Lower leg skin (tissue), 3 donors: ENCODE measurements around the gene DHRS4L2.
"Not testable (repeated sequence)": the region's sequence is repeated elsewhere in the genome, so short reads cannot be mapped to it uniquely, and the experiment has no call there.

Source experiments
- POLR2A ChIP-seq, 2 donors: fragments of 450-650 bp; IDR thresholded peaks; one replicate each; pipeline ENCODE4 v1.6.1; 2016 to 2017; ENCODE audit warnings: antibody characterized with exemption in 2 of 2, mild to moderate bottlenecking in 1 of 2, moderate library complexity in 1 of 2
- TF ChIP-seq, protein P1 (sequence below), 3 donors: fragments of 450-650 bp; IDR thresholded peaks; one replicate each; pipeline ENCODE4 v1.5.1; 2016; ENCODE audit warnings: antibody characterized with exemption in 3 of 3, mild to moderate bottlenecking in 3 of 3, moderate library complexity in 2 of 3

DNA sequence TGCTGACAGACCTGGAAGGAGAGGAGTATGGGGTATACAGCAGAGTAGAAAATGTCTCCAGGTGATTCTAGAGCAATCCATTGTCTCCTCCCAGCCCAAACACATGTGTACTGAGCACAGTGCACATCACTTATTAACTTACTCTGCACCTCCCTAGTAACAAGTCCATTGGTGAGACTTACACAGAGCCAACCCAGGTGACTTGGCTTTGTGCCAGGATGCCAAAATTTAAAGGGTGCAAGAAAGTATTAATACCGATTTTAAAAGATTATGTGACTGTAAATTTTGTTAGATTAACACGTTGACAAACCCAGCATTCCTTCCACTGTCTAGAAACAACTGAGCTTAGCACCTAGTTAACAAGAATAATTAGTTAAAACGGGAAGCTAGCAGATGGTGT, 4.3 kb downstream of the DHRS4L2 start:
- TF ChIP-seq POLR2A (IDR thresholded peaks at IDR 0.05): not testable (repeated sequence)
- TF ChIP-seq, protein P1, sequence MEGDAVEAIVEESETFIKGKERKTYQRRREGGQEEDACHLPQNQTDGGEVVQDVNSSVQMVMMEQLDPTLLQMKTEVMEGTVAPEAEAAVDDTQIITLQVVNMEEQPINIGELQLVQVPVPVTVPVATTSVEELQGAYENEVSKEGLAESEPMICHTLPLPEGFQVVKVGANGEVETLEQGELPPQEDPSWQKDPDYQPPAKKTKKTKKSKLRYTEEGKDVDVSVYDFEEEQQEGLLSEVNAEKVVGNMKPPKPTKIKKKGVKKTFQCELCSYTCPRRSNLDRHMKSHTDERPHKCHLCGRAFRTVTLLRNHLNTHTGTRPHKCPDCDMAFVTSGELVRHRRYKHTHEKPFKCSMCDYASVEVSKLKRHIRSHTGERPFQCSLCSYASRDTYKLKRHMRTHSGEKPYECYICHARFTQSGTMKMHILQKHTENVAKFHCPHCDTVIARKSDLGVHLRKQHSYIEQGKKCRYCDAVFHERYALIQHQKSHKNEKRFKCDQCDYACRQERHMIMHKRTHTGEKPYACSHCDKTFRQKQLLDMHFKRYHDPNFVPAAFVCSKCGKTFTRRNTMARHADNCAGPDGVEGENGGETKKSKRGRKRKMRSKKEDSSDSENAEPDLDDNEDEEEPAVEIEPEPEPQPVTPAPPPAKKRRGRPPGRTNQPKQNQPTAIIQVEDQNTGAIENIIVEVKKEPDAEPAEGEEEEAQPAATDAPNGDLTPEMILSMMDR (IDR thresholded peaks at IDR 0.05): not testable (repeated sequence)
